Measurements from ENCODE around the gene CHMP1B. TPM values are rescaled to one million over a fixed set of nuclear protein-coding genes. Genes with fewer than 3 reads are reported as not detected.
A peak's percentile ranks its signal among the peaks of the same experiment; 100 is the strongest.
"Not testable (repeated sequence)": the region's sequence is repeated elsewhere in the genome, so short reads cannot be mapped to it uniquely, and the experiment has no call there.

CHMP1B gene
- total RNA-seq, 4 donors from 2014 or later: 42.0 to 58.6 (median 49.7) TPM

DNA sequence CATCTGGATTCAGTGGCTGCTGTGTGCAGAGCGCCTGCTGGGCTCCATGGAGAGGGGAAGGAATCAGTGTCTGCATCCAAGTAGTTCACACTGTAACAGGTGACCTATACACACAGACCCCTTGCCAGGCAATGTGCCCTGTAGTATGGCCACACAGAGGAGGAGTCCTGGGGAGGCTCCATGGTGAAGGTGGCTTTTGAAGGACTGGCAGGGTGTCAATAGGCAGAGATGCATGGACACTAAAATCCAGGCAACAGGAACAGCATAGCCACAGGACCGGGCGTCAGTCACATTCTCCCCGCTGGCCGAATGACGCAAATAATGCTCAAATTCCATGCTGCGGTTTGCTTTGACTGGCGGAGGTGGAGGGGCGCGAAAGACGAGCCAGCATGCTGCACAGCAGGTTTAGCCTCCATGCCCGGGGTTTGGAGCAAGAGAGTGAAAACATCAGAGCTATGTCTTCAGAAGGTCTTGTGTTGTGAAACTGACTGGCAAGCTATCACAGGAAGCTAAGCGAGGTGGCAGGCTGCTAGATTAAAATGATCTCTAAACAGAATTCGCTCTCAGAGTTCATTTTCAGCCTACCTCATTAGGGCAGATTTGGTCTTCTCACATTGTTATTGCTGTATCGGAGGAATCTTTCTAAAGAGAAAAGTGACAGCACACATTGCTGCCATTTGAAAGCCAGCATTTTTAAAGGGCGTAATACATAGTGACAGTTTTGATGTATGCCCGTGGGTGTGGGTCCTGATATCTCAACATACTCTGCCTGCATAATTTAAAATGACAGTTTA is 1.2 kb upstream of the CHMP1B start:
- TF ChIP-seq POLR2A (IDR thresholded peaks at IDR 0.05; ENCODE audit: low read depth) (no peak), POLR2AphosphoS5 (IDR thresholded peaks at IDR 0.05) (peak; percentile 75 to 81), EP300 (IDR thresholded peaks at IDR 0.05) (peak; percentile 52)
- Histone ChIP-seq H3K4me3 (peak overlapping the region; percentile 66 to 94 (median 82)), H3K4me1 (peaks cover 31 to 43% (median 40%) of the 10 kb centered on the region in 4 donors), H3K36me3 (peaks cover 0 to 12% (median 4%) of the 10 kb centered on the region in 4 donors), H3K27ac (replicated peaks in 1 of 4) (peak overlapping the region; percentile 86 to 96 (median 94)), H3K9me3 (peaks cover 0 to 3% (median 0%) of the 10 kb centered on the region in 4 donors), H3K27me3 (no peaks in the 10 kb centered on the region)
- 18% methylated on average over 14 of the region's 17 CpGs for WGBS
- no peak for DNase-seq (ENCODE audit: extremely low spot score)
- intact Hi-C loops (cut with DNase I): loop anchor here (5.0 to 10.0 kb wide), 3 partner anchors 57 to 135 kb away; partner anchors contain the start of genes IMPA2 and MPPE1

GRCh38 chr18:11850821-11851145 is 430 bp upstream of the CHMP1B start:
- no peak for TF ChIP-seq CTCF (IDR thresholded peaks at IDR 0.05)
- TF ChIP-seq POLR2AphosphoS5 (IDR thresholded peaks at IDR 0.05): no peak
- TF ChIP-seq POLR2A (IDR thresholded peaks at IDR 0.05; ENCODE audit: low read depth): no peak
- TF ChIP-seq EP300 (IDR thresholded peaks at IDR 0.05): no peak
- Histone ChIP-seq H3K27ac (replicated peaks in 1 of 4) (peak overlapping the region; percentile 86 to 96 (median 94)), H3K9me3 (peaks cover 0 to 3% (median 0%) of the 10 kb centered on the region in 4 donors), H3K36me3 (peaks cover 0 to 12% (median 6%) of the 10 kb centered on the region in 4 donors), H3K27me3 (no peaks in the 10 kb centered on the region), H3K4me3 (peak overlapping the region; percentile 66 to 94 (median 82)), H3K4me1 (peaks cover 31 to 43% (median 41%) of the 10 kb centered on the region in 4 donors)
- 0% methylated on average over 10 of the region's 10 CpGs for WGBS
- intact Hi-C loops (cut with DNase I): loop anchor here (5.0 to 10.0 kb wide), 2 partner anchors 57 to 134 kb away; partner anchors contain the start of genes IMPA2 and MPPE1
- DNase-seq (ENCODE audit: extremely low spot score): no peak

DNA sequence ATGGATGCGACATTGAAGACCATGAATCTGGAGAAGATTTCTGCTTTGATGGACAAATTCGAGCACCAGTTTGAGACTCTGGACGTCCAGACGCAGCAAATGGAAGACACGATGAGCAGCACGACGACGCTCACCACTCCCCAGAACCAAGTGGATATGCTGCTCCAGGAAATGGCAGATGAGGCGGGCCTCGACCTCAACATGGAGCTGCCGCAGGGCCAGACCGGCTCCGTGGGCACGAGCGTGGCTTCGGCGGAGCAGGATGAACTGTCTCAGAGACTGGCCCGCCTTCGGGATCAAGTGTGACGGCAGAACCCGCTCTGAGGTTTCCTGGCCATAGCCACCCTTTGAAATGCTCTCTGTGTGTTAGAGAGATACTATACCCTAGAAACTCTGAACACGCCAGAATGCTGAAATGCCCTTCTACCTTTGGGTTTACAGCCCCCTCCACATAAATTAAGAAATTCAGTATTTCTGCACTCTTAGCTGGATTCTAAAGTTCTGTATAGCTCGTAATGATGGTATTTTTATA is 659 bp downstream of the CHMP1B start:
- no peak for TF ChIP-seq EP300 (IDR thresholded peaks at IDR 0.05)
- TF ChIP-seq POLR2AphosphoS5 (IDR thresholded peaks at IDR 0.05): no peak
- TF ChIP-seq POLR2A (IDR thresholded peaks at IDR 0.05; ENCODE audit: low read depth): no peak
- TF ChIP-seq CTCF (IDR thresholded peaks at IDR 0.05): no peak
- intact Hi-C loops (cut with DNase I): loop anchor here (5.0 to 10.0 kb wide), 2 partner anchors 55 to 133 kb away; partner anchors contain the start of genes IMPA2 and MPPE1
- Histone ChIP-seq H3K4me3 (peak overlapping the region; percentile 66 to 94 (median 82)), H3K27me3 (no peaks in the 10 kb centered on the region), H3K27ac (replicated peaks in 1 of 4) (peak overlapping the region; percentile 86 to 96 (median 94)), H3K4me1 (peaks cover 31 to 53% (median 48%) of the 10 kb centered on the region in 4 donors), H3K9me3 (peaks cover 0 to 3% (median 0%) of the 10 kb centered on the region in 4 donors), H3K36me3 (peaks cover 0 to 12% (median 8%) of the 10 kb centered on the region in 4 donors)
- DNase-seq (ENCODE audit: extremely low spot score): no peak
- 3% methylated on average over 5 of the region's 23 CpGs for WGBS

DNA sequence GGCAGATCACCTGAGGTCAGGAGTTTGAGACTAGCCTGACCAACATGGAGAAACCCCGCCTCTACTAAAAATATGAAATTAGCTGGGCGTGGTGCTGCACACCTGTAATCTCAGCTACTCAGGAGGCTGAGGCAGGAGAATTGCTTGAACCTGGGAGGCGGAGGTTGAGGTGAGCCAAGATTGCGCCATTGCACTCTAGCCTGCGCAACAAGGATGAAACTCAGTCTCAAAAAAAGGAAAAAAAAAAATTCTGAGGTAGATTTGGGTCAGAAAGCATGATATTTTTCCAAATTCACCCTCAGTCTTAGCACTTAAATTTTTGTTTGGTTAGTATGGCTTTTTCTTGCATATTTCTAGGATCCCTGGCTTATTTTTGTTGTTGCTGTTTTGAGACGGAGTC is 3.3 kb downstream of the CHMP1B start:
- H3K27me3 ChIP-seq; H3K4me3 ChIP-seq; DNase-seq (ENCODE audit: extremely low spot score); H3K9me3 ChIP-seq: not testable (repeated sequence)
- intact Hi-C loops (cut with DNase I): loop anchor here (5.0 to 10.0 kb wide), 2 partner anchors 53 to 130 kb away; partner anchors contain the start of genes IMPA2 and MPPE1
- Histone ChIP-seq H3K36me3 (peaks cover 0 to 12% (median 8%) of the 10 kb centered on the region in 4 donors), H3K27ac (replicated peaks in 1 of 4) (peak overlapping the region in 1 of 4 donors; percentile 88), H3K4me1 (peaks cover 31 to 68% (median 59%) of the 10 kb centered on the region in 4 donors)
- 94% methylated on average over 6 of the region's 6 CpGs for WGBS

- Histone ChIP-seq H3K4me3 (peak overlapping the region in 2 of 4 donors; percentile 7 to 18), H3K36me3 (peaks cover 0 to 12% (median 8%) of the 10 kb centered on the region in 4 donors), H3K4me1 (peaks cover 20 to 54% (median 45%) of the 10 kb centered on the region in 4 donors), H3K9me3 (no peaks in the 10 kb centered on the region), H3K27ac (replicated peaks in 1 of 4) (peak overlapping the region; percentile 72 to 88 (median 85)), H3K27me3 (no peaks in the 10 kb centered on the region)
- 29% methylated on average over 11 of the region's 11 CpGs for WGBS
- no peak for TF ChIP-seq CTCF (IDR thresholded peaks at IDR 0.05)
- peak; percentile 88 to 90 for TF ChIP-seq POLR2AphosphoS5 (IDR thresholded peaks at IDR 0.05)
- no peak for TF ChIP-seq POLR2A (IDR thresholded peaks at IDR 0.05; ENCODE audit: low read depth)
- peak; percentile 92 for TF ChIP-seq EP300 (IDR thresholded peaks at IDR 0.05)
- intact Hi-C loops (cut with DNase I): loop anchor here (10.0 kb wide), 1 partner anchor 127 kb away; the partner anchor contains the start of gene IMPA2
- DNase-seq (ENCODE audit: extremely low spot score): no peak
These were observed 6.1 kb downstream of the CHMP1B start for GRCh38 chr18:11857177-11857887.

Data from esophagus muscularis mucosa (tissue), 4 donors.